Inferior parietal cortex (tissue), 1 donor: ENCODE measurements around the gene PTTG1IP.

Source experiments
- DNase-seq: peaks from one replicate; pipeline ENCODE4 v3.0.0-alpha.2; 2016; ENCODE audit errors: extremely low spot score

The PTTG1IP gene

DNA sequence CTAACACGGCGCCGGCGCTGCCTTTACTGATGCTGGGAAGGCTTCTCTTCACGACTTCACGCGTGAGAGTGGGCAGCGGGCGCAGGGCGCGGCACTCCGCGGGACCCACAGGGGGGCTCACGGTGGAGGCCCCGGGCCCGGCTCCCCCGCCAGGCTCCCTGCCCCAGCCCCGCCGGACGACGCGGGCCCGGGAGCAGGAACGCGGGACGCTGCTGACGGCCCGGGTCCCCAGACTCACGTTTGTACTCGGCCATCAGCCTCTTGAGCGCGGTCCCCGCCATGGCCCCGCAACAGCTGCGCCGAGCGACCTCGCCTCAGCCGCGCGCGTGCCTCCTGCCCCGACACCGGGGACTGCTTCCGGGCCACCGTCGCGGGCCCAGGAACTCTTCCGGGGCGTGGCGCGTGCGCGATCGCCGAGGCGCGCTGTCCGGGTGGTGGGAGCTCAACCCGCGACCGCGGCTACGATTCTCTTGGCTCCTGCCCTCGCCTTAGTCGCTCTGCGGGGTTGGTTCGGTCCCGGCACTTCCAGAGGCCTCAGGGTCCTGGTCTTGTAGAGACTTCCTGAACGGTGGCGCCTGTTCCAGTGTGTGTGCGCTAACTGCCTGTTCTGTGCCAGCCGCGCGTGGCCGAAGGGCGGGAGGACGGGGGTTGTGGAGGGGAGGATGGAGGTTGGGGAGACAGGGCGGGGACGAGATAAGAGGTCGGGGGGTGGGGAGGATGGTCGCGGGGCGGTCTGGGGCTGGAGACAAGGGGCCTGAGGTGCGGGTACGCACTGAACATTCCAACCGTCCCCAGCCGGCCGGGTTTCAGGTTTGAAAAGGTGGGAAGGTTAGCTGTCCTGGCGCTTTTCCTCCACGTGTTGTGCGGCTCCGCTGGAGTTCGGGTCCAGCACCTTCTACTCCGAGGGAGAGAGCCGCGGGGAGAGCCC is 71.8 kb downstream of the PTTG1IP start, which contains the start of gene UBE2G2:
Gene UBE2G2, minus strand, starts transcription at position 353 of the 928 bp plus-strand sequence. Its CDS starts 72 bp downstream, at position 281.
- peak; percentile 84 for DNase-seq

DNA sequence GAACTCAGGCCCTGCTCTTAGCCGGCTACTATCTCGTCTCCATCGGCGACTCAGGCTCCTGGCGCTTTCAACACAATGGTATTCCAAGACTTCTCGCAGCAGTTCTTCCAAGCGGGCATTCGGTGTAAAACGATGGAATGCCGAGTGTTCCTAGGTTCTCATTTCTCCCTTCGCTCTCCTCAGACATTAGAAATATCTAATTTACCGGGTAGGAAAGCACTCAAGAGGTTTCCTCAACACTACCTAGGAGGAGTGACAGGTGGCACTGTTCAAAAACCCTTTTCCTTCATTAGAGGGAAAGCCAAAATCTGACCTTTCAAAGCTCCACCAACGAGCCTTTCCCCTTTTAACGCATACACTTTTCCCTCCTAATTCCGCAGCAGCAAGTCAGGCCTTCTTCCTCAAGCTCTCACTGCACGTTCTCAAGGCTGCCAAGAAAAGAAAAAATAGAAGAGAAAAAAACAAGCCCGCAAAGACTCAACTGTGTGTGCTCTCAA is 72.5 kb downstream of the PTTG1IP start:
- DNase-seq: peak; percentile 28

DNA sequence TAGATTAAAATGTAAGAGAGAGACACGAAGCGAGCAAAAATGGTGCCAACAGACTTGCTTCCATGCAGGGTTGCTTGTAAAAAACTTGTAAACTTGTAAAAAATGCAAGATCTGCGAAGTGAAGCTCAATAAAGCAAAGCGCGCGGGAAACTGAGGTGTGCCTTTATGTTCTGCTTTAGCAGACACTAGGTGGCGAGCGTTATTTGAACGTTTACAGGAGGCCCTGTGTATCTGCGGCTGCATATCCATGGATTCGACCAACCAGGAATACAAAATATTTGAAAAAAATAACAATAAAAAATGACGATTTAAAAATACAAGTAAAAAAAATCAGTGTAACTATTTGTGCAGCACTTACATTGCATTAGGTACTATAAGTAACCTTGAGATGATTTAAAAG is 73.4 kb downstream of the PTTG1IP start:
- DNase-seq: peak; percentile 44

DNA sequence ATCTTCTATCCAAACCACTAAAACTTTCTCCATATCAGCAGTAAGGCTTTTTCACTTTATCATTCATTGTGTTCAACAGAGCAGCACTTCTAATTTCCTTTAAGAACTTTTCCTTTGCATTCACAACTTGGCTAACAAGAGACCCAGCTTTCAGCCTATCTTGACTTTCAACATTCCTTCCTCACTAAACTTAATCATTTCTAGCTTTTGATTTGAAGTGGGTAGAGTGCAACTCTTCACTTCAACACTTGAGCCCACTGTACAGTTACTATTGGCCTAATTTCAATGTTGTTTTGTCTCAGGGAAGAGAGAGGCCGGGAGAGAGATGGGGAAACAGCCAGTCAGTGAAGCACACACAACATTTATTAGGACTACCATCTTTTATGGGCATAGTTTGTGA is 73.8 kb downstream of the PTTG1IP start:
- no peak for DNase-seq
